Liver (tissue), 3 donors: ENCODE data around the gene ATF7.

Source experiments
- CTCF ChIP-seq: fragments of 150-350 bp; IDR thresholded peaks from 2 replicates; pipeline ENCODE4 v1.5.1; 2017; ENCODE audit warnings: improper control_type of control experiment, low read depth, low read length; ENCODE audit not compliant: missing input control
- FOXA1 ChIP-seq: IDR thresholded peaks from 2 replicates; pipeline ENCODE4 v1.6.1; 2016; ENCODE audit warnings: antibody characterized with exemption
- MAX ChIP-seq: IDR thresholded peaks from 2 replicates; pipeline ENCODE4 v1.6.1; 2016; ENCODE audit warnings: antibody characterized with exemption
- RAD21 ChIP-seq, 2 donors: IDR thresholded peaks; 2 replicates each; pipeline ENCODE4 v1.6.1; 2016; ENCODE audit warnings: antibody characterized with exemption in 2 of 2, mild to moderate bottlenecking in 2 of 2
- SP1 ChIP-seq: IDR thresholded peaks from 2 replicates; pipeline ENCODE4 v1.6.1; 2018; ENCODE audit warnings: antibody characterized with exemption, mild to moderate bottlenecking
- donor health status: healthy.
- donor health status: healthy.

- TF ChIP-seq CTCF = no peak
- no peak for TF ChIP-seq RAD21 (IDR thresholded peaks at IDR 0.05)
- no peak for TF ChIP-seq SP1
- TF ChIP-seq FOXA1 = no peak
- TF ChIP-seq MAX = no peak
These were observed 723 bp downstream of the ATF7 start for GRCh38 chr12:53625373-53625945.
